ENCODE measurements around the gene DIPK1A.

The DIPK1A gene

DNA sequence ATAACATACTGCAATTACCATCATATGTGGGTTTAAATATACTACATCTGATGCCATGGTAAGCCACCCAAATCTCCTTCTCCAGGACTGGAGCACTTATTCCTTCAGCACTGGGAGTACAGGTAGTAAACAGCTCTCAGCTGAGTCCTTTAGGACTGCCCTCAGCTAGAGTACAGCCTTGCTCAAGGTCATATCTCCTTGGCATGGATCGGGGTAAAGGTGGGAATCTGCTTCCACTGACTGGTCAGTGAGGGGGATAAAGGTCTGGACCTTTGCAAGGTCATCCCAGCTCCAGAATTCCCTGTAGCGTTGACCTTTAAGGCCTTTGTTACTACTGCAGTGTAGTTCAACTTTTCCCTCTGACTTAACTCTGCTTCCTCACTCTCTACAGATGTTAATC, 90.7 kb downstream of the DIPK1A start:
- no peak for DNase-seq

DNA sequence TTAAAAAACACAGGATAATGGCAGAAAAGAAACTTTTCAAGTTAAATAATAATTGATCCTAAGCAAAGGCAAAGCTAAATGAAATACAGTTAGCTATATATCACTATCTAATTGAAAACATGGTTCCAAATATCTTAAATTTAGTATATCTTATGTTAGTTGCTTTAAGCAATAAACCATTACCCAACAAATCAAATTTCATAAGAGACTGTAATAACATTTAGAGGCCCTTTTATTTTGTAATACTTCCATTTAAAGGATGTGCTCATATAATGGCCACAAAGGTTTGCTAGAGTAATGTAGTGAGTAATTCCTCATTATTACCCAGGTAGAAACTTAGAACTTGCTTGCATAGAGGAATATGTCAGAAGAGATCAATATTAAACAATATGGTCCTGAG, 97.1 kb downstream of the DIPK1A start:
- no peak for DNase-seq

DNA sequence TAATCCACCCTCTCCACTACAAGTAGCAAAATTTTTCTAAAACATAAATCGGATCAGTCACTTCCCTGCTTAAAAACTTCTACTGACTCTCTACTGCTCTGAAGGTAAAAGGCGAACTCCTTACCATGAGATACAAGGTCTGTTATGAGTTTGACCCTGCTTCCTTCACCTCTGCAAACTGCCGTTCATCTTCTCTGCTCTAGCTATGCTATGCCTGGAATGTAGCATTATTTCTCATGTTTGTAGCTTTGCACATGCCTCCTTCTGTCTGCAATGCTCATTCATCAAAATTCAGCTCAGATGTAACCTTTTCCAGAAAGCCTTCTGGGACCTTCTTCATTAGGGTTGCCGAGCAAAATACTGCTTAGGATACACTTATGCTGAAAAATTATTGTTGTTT, 98.7 kb downstream of the DIPK1A start:
- no peak for DNase-seq

DNA sequence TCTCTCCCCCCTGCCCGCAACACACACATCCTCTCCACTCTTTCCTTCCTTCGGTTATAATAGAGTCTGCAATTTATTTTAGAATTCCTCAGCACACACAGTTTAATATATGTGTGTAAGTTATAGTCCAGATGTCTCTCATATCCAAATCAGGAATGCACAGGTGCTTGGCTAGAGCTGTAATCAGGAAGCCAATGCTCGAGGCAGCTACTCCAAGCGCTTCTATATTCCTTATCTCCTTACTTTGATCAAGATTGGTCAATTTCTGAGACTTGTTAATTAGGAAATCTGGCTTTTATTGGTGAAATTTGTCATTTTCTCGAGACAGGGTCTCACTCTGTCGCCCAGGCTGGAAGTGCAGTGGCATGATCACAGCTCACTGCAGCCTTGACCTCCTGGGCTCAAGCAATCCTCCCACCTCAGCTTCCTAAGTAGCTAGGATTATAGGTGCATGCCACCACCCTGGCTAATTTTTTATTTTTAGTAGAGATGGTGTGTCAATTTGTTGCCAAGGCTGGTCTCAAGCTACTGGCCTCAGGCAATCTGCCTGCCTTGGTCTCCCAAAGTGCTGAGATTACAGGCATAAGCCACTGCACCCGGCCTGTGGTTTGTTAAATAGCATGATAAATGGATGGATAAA, 101.7 kb downstream of the DIPK1A start:
- DNase-seq: no peak

DNA sequence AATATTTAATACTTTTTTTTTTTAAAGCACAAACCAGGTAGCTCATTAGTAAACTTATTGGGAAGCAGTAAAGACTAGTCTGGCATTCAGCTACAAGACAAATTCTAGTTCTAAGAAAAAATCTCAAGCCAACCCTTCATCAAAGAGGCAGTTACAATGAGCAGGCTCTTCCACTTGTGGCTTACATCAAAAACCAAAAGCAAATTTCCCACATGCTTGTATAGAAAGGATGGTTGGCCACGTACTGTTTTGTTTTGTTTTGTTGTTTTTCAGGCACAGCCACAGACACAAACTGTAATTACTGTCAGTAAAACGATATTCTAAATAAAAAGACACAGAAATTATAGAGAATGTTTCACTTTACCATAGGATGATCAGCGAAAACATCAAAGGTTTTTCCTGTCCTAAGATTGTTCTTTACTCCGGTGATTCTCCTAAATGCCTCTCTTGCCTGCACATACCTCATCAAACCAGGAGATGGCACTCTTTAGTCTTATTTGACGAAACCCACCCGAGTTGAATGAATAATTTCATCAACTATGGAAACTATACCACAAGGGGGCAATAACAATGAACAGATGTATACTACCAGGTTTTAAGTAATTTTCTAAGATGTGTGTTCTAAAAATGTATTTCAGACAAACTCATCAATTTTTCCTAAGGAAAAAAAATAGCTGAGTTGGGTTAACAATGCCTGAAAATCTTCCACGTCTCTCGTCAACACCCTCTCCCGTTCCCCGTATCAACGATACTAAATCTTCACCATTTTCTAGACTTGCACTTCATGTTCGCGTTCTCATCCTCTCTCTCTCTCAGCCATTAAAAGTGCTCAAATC, 102.5 kb downstream of the DIPK1A start:
- no peak for DNase-seq

DNA sequence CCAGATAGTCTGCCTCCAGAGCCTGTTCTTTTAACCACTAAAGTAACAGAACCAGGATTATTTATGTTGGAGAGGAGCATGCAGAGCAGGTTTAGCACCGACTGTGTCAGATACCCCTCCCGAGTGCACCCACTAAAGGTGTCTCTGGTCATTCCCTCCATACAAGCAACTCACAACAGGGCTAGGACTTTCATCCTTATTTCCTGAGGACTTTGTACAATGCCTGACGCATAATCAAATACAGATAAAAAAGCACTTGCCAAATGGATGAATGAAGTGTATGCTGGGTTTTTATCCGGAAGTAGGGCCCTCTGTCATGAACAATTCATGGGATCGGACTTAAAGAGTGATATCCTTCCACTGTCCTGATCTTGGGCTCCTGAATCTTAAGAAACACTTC, 103.4 kb downstream of the DIPK1A start:
- DNase-seq: no peak

DNA sequence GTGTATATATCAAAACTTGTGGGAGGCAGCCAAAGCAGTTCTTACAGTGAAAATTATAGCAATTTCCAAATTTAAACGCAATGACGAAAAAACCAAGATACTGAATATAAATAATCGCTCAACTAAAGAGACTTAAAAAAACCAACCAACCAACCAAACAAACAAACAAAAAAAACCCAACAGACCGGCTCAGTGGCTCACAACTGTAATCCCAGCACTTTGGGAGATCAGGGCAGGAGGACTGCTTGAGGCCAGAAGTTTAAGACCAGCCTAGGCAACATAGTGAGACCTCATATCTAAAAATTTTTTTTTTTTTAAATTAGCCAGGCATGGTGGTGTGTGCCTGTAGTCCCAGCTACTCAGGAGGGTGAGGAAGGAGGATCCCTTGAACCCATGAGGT, 106.0 kb downstream of the DIPK1A start:
- no peak for DNase-seq

DNA sequence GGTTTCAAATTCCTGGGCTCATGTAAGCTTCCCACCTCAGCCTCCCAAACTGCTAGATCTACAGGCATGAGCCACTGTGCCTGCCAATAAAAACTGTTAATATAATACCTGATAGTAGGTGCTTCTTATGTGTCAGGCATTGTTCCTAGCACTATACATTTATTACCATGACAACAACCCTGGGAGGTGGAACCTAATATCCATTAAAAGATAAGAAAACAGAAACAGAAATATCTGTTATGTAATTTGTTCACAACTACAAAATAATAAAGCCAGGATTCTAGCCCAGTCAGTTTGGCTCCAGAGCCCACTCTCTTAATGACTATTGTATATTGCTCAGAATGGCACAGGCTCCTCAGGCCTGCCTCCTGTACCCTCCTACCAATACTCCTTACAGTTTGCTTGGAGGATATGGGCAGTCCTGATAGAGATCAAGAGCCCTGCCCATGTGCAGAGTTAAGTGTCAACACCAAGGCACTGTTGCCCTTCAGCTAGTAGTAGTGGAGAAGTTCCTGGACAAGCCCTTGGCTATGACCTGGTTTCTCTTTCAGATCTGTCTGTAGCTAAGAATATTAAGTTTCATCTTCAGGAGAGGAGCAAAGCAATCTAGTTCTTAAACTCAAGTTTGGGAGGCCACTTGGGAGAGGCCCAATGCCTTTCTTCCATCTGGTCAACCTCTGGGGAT, 107.0 kb downstream of the DIPK1A start:
- DNase-seq: no peak

DNA sequence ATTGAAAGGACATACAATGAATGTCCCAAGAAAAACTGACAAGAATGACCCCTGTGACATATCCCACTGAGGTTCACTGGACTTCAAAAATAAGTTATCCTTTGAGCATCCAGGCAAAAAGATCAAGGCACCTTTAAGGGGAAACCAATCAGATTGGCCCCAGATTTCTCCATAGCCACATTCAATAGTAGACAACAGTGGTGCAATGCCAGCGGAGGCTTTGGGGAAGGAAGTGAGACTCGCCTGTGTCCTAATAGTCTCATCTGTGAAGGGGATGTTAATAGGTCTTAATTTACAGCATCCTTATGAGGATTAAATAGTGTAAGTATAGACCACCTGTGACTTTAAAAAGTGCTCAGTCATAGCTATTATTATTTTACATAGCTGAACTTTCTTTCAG, 108.0 kb downstream of the DIPK1A start:
- no peak for DNase-seq

DNA sequence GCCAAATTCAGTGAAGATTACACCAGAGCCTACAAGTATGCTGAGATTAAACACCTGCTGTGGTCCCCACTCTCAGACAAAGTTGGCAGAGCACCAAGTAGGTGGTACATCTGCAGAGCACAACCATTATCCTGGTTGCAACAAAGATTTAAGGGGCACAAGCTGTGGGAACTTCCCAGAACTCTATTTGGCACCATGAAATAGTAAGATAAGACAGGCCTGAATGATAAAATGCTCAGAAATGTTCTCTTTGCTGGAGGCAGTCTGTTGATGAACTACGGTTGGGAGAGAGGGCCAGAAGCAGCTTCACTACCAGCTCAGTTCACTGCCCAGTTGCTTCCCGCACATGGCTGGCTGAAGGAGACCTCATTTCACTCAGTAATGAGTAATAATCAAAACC, 109.5 kb downstream of the DIPK1A start:
- DNase-seq: no peak

DNA sequence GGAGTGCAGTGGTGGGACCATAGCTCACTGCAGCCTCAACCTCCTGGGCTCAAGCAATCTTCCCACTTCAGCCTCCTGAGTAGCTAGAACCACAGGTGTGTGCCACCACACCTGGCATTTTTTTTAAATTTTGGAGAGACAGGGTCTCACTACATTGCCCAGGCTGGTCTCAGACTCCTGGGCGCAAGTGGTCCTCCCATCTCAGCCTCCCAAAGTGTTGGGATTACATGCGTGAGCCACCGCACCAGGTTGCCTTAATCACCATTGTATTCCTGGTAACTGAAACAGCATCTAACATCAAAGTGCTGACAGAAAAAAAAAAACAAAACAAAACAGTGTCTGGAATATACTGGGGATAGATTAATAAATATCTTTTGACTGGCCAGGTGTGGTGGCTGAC, 111.2 kb downstream of the DIPK1A start:
- no peak for DNase-seq

DNA sequence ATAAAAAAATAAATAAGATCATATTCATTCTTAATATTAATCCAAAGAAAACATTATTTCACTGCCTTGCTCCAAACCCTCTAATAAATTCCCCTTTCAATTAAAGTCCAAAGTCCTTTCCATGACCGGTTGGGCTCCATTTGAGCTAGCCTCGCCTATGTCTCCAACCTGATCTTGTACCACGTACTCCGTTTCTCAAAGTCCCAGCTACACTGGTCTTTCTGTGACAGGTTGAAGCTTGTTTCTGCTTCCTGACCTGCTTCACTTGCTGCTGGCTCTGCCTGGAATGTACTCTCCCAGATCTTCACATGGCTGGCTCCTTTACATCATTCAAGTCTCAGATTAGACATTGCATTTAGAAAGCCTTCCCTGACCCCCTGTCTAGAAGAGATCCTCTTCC, 113.1 kb downstream of the DIPK1A start:
- DNase-seq: no peak

DNA sequence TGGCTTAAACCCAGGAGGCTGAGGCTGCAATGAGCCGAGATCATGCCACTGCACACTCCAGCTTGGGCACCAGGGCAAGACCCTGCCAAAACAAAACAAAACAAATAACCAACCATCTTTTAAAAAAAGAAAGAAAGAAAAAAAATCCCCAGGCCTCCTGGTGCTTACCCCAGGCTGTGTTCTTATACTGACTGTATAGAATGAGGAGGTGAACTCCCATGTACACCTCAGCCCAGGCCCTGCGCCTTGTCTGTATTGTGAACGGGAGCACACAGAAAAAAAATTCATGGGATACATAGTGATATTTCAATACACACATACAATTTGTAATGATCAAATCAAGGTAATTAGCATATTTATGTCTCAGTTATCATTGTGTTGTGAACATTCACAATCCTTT, 115.4 kb downstream of the DIPK1A start:
- DNase-seq: no peak

DNA sequence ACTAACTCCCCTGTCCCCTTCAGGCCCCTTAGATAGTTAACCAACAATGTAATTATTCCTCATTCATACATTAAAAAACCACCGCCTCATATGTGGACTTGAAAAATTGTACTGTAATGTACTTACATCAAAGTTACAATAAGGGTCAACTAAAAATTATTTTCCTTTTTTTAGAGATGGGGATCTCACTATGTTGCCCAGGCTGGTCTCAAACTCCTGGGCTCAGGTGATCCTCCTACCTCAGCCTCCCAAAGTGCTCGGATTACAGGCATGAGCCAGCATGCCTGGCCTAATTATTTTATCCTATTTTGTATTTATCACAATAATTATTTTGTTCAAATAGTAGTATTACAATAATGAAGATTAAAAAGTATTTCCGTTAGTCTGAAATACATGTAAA, 116.8 kb downstream of the DIPK1A start:
- no peak for DNase-seq

DNA sequence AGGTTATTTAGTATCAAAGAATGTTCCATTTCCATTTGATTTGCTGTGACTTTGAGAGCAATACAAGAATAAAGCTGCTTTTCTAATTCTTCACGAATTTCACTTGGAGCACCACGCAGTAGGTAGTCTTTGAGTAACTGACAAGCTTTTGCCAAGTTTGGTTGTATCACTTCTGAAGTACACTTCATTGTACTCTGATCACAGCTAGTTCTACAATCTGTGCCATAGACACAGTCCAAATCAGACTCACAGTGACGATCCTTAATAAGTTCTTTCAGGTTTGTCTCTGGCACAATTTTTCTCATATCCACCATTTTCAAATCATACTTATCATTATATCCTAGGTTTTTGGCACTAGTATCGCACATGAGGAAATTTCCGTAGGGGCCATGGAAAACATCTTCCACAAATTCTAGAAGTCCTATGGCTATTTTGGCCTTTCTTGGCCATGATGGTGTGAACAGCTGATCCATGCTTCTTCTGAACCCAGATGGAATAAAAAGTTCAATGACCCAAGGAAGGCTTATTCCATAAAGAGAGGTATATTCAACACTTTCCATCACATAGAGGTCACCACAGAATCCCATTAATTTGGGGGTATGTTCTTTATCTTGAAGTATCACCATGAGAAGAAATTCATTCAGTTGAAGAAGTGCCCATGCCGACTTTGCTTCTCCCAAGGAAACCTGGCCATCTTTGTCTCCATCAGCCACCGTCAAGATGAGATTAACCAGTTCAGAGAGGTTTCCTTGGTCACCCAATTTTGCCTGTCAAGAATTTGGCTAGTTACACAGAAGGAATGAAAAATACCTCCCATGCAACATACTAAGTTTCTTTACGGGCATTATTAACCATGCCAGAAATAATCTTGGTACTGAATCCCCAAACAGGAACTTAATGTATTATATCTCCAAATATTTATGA, 117.6 kb downstream of the DIPK1A start:
- no peak for DNase-seq

DNA sequence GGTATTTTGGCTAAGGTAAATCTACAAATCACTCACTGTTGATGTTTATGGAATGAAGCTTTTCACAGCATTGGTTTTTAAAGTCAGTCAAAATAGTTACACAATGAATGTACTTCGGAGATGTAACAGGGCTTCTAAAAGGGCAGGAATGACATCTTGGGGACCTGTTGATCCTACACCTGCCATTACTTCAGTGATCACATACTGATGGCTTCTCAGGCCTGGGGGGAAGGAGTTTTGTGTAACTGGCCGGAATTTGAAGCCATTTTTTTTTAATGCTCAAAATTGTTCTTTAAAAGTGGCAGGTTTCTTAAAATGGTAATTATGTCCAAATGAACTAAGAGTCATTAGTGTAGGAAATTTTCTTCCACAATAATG, 118.2 kb downstream of the DIPK1A start:
- DNase-seq: no peak

DNA sequence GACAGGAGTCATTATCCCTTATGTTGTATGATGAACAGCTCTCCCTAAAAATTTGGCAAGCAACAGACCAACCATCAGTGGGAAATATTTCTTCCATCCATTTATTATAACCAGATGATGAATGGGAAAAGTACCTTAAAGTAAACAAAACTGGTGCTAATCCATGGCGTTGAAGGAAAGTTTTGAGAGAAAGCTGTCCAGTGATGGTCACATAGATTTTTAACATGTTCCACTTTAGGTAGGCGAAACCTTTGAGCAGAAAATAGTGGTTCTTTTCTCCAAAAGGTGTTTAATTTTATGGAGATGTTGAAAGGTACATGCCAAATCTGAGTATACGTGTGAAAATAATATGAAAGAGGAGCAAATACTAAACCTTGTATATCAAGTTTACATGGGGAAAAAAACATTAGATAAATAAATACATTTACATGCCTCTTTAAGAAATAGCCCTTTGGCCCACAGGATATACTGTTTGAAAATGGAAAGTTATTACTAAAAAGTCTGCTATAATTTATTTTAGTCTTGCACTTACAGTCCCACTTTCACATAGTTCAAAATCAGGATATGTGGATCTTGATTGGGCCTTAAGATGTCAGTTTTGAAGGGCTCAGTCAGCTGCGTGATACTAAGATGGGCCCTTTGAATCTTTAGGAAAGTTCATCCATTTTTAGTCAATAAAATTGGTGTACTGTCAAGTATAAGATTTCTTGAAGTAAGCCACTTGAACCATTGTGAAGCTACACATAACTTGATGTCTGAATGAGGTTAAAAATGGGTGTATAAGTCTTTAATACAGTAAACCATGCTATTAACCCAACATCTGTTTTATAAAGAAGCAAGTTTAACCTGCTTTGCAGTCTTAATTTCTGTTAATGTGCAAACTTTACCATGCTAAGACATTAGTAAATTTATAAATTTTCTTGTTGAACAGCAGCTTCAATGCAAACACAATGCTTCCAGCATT, 118.9 kb downstream of the DIPK1A start:
- DNase-seq: no peak

DNA sequence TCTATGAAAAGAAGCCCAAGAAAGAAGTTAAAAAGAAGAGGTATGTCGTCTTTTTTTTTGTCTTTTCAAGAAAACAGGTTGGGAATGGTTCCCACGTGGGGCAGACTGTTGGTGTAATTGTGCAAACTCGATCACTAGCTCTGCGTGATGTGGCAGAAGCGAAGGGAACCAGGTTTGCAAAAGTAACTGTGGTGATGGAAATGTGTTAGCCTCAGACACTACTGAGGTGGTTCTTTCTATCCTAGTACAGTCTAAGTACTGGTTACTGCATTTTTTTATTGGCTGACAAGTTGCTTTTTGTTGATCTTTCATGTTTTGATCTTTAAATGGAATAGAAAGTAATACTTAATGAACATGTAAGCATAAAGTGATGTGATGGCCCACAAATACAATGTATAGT, 120.7 kb downstream of the DIPK1A start:
- no peak for DNase-seq

DNA sequence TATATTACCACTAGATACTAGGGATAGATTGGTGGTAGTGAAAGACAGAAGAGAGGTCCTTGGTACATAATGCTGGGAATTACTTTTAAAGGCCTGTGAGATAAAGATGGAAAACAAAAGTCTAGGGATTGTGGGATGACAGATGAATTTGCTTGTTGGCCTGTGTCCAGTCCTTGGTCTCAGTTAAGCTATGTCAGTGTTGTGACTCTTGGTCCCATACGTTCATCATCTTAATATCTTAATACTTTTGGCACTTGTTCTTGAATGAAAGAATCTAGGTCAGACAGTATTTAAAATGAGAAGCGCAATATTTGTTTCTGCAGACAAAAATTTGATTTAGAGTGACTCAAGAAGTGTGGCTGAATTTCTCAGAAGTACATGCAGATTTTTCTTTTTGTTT, 121.8 kb downstream of the DIPK1A start:
- DNase-seq: no peak

DNA sequence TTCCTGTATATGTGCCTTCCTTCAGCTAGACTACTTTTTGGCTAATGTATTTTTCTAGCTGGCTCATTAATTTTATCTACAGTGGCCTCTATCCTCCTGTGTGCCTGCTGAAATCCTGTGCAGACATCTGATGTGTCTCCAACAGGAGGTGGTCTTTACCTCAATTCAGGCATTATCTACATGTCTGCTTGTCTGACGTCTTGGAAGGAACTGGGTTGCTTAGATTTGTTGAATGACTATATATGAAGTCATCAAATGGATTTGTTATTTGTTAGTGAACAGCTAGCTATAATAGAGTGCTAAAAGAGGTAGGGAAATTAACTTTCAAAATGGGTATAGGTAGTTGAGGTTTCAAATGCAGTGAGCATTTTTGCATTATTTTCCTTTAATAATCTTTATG, 122.7 kb downstream of the DIPK1A start:
- no peak for DNase-seq

DNA sequence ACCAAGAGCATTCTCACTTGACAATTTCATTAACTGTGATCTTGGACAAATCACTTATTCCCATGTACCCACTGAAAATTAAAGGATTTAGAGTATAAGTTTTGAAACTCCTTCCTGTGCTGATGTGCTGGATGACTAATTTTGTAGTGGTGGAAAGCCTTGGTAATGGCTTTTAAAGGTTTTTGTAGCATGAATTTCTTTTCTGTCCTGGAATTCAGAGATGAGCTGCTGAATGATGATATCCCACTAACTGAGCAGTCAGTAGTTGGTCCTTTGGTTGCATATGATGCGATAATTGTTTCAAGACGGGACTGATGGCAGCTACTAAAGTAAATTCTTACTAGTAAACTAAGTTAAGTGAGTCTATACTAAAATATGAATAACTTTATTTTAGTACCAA, 124.2 kb downstream of the DIPK1A start:
- no peak for DNase-seq

DNA sequence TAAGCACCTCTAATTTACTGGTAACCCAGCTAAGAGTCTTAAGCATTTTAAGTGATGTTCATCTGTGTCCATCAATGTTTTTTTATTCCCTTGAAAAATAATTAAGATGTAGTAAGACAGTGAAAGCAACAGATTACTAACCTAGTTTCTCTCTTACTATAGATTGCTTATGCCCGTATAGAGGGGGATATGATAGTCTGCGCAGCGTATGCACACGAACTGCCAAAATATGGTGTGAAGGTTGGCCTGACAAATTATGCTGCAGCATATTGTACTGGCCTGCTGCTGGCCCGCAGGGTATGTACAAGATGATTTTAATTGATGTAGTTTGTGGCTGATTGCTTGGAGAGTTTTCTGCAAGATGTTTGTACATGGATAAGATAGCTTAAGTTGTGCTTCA, 126.6 kb downstream of the DIPK1A start:
- DNase-seq: no peak
